Pancreas (tissue), 10 donors: ENCODE measurements around the gene NUDT22. TPM values are rescaled to one million over a fixed set of nuclear protein-coding genes. Genes with fewer than 3 reads are reported as not detected.
A peak's percentile ranks its signal among the peaks of the same experiment; 100 is the strongest.

ENCODE experiments used
- ATAC-seq, 4 donors: fragments of 200-7000 bp; cut with Tn5 transposase; one replicate each; pipeline versions ENCODE4 v1.8.0 to v1.9.1; 2020; ENCODE audit warnings: mild to moderate bottlenecking in 4 of 4, moderate library complexity in 4 of 4
- DNase-seq, 6 donors: peaks; one replicate each; pipeline ENCODE4 v3.0.0-alpha.2; 2020
- FAIRE-seq: peaks from 2 replicates; lab custom pipeline; 2012; peaks lifted over from hg19 to GRCh38; lab: Jason Lieb, UNC
- H3K27ac ChIP-seq, 4 donors: fragments of 200-600 bp; sonication (generic); 1 replicate in 3 of 4; 2 replicates in 1 of 4; pipeline versions ENCODE4 v1.5.0 to v1.8.0; 2020
- H3K27me3 ChIP-seq, 4 donors: fragments of 200-600 bp; one replicate each; pipeline ENCODE4 v1.8.0; 2021
- H3K36me3 ChIP-seq, 3 donors: fragments of 200-600 bp; sonication (generic) in 1 of 3; one replicate each; pipeline versions ENCODE4 v1.5.0 to v1.8.0; 2020 to 2021
- H3K4me1 ChIP-seq, 3 donors: fragments of 200-600 bp; one replicate each; pipeline ENCODE4 v1.8.0; 2021
- H3K4me3 ChIP-seq, 4 donors: fragments of 200-600 bp; sonication (generic) in 2 of 4; one replicate each; pipeline versions ENCODE4 v1.5.0 to v1.8.0; 2020 to 2021
- H3K9me3 ChIP-seq, 4 donors: fragments of 200-600 bp; one replicate each; pipeline ENCODE4 v1.8.0; 2021
- CTCF ChIP-seq, 4 donors: fragments of 200-600 bp; sonication (generic) in 3 of 4; IDR thresholded peaks; one replicate each; pipeline versions ENCODE4 v1.5.0 to v1.8.0; 2021; ENCODE audit warnings: antibody characterized with exemption in 4 of 4
- WGBS, 2 donors: extraction: QIAGEN DNeasy Blood & Tissue Kit; methylation state at CpG; one replicate each; pipeline ENCODE4 v1.1.7; 2013; 5-methylcytosine and 5-hydroxymethylcytosine counted together
- intact Hi-C, 3 donors: fragments of 100-400 bp; cut with DNase I; formaldehyde crosslinking; loops; one replicate each; pipeline versions ENCODE4 v1.11.1 to v1.14.2; 2022
- polyA plus RNA-seq, 2 donors: library from polyadenylated mRNA; stranded (reverse); fragments of 200-250 nt; gene quantifications; one replicate each; pipeline ENCODE4 v1.2.3, GENCODE V29; 2013
- total RNA-seq, 6 donors: library from RNA; stranded (reverse); fragmentation: NEBNext Ultra II Directional in 4 of 6; extraction: Animal tissue kit (Norgen Biotek cat#: 25700) in 4 of 6; gene quantifications; one replicate each; pipeline versions ENCODE4 v1.2.1 to v1.2.4, GENCODE V29; 2021 to 2023
- donor health status: healthy with polysubstance abuse.
- donor health status: DM: no; HTN: no; CAD: no; lungs with moderate emphysema.
- donor health status: DM: no; HTN: no; CAD: no.
- donor health status: control.
- donor health status: control.
- donor health status: Bipolar disorder and iron deficiency.
- donor health status: DM: yes; HTN: yes; CAD: no.
- donor health status: DM: no; HTN: no; CAD: no.
- donor health status: DM: no; HTN: no; CAD: no.
- donor health status: DM: yes; HTN: yes; CAD: no.

The NUDT22 gene
- total and polyA plus RNA-seq, 8 donors, result 32.6 to 115 (median 39.0) TPM

DNA sequence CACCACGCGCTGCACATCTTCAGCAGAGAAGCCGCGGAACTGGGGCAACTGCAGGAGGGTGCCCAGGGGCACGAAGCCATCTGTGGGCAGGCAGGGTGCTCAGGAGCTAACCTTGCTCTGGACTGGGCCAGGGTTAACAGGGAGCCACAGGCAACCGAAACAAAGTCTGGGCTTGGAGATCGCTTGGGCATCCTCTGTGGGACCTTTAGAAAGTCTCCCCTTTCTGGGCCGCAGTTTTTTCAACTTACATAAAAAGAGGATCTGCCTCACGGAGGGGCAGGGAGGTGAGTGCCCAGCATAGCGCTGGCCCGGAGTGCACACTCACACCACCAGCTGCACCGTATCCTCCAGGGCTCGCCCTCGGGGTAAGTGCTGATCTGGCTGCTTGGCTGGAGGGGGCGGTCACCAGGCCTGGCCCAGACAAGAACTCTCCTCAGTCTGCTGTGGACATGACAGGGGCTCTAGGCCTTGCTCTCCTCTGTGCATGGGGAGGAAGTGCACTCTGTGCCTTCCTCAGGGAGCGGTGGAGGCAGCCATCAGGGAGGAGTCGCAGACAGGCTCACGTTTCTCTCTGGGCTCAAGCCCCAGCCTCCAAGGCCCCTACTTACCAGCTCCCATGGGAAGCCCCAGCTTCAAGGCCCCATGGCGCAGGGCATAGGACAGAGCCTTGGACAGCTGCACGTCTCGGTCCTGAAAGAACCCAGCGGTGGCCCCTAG, 1.0 kb upstream of the NUDT22 start:
- peak overlapping the region; percentile 64 to 91 (median 88) for H3K27ac ChIP-seq
- H3K9me3 ChIP-seq, result no peaks in the 10 kb centered on the region
- no peak for ATAC-seq
- peak overlapping the region; percentile 49 to 90 (median 69) for H3K4me3 ChIP-seq
- no peak for TF ChIP-seq CTCF (IDR thresholded peaks at IDR 0.05)
- DNase-seq, result peak in 3 of 6 donors; percentile 32 to 71 (median 47)
- WGBS, 2 donors, result 55 to 59% methylated on average over 22 of the region's 22 CpGs
- no peaks in the 10 kb centered on the region for H3K27me3 ChIP-seq
- H3K36me3 ChIP-seq, result no peaks in the 10 kb centered on the region
- H3K4me1 ChIP-seq, result peaks cover 8 to 31% (median 17%) of the 10 kb centered on the region in 3 donors
- FAIRE-seq, result no peak
- intact Hi-C loops, result no loop called here

DNA sequence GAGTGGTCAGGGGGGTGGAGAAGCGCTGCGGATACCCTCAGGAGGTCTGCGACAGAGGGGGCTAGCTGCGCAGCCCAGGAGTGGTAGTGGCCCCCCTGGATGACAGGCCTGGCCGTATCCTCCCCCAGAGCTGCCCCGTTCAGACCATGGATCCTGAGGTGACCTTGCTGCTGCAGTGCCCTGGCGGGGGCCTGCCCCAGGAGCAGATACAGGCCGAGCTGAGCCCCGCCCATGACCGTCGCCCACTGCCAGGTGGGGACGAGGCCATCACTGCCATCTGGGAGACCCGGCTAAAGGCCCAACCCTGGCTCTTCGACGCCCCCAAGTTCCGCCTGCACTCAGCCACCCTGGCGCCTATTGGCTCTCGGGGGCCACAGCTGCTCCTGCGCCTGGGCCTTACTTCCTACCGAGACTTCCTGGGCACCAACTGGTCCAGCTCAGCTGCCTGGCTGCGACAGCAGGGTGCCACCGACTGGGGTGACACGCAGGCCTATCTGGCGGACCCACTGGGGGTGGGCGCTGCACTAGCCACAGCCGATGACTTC, 505 bp downstream of the NUDT22 start:
- FAIRE-seq (no peak), DNase-seq (peak; percentile 73 to 88 (median 74)), ATAC-seq (peak; percentile 38 to 61 (median 56))
- H3K27ac ChIP-seq, result peak overlapping the region; percentile 64 to 91 (median 88)
- intact Hi-C loops, result no loop called here
- H3K4me3 ChIP-seq, result peak overlapping the region; percentile 49 to 90 (median 69)
- no peaks in the 10 kb centered on the region for H3K27me3 ChIP-seq
- WGBS, 2 donors, result 3% methylated on average over 26 of the region's 26 CpGs
- no peaks in the 10 kb centered on the region for H3K36me3 ChIP-seq
- H3K9me3 ChIP-seq, result no peaks in the 10 kb centered on the region
- TF ChIP-seq CTCF (IDR thresholded peaks at IDR 0.05), result no peak
- H3K4me1 ChIP-seq, result peaks cover 8 to 38% (median 20%) of the 10 kb centered on the region in 3 donors

DNA sequence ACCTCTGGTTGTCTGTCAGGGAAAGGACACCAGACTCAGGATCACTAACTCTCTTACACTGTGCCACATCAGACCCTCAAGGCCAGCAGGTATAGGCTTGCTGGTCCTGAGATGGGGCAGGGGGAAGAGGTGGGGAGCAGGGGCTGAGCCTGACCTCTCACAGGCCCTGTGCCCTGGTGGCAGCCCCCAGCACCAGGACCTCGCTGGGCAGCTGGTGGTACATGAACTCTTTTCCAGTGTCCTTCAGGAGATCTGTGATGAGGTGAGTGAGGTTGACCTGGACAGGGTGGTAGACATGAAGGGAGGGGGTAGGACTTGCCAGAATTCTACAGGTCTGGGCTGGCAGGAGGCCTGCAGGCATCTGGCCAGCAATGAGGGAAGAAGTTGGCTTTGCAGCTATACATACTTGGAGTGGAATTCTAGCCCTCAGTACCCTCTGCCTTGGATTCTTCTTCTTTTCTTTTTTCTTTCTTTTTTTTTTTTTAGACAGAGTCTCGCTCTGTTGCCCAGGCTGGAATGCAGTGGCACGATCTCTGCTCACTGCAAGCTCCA, 1.4 kb downstream of the NUDT22 start:
- Histone ChIP-seq H3K4me1 (peaks cover 8 to 39% (median 21%) of the 10 kb centered on the region in 3 donors), H3K4me3 (peak overlapping the region in 3 of 4 donors; percentile 49 to 90 (median 74)), H3K9me3 (no peaks in the 10 kb centered on the region), H3K27me3 (no peaks in the 10 kb centered on the region), H3K36me3 (no peaks in the 10 kb centered on the region), H3K27ac (peak overlapping the region; percentile 64 to 91 (median 88))
- intact Hi-C loops, result no loop called here
- WGBS, 2 donors, result 29 to 49% methylated on average over 3 of the region's 3 CpGs
- DNase-seq (peak in 3 of 6 donors; percentile 61 to 75 (median 70)), FAIRE-seq (no peak), ATAC-seq (no peak)
- no peak for TF ChIP-seq CTCF (IDR thresholded peaks at IDR 0.05)

- H3K4me3 ChIP-seq, result peak overlapping the region in 1 of 4 donors; percentile 69
- H3K27ac ChIP-seq, result peak overlapping the region; percentile 86 to 95 (median 90)
- 70 to 76% methylated on average over 12 of the region's 12 CpGs for WGBS, 2 donors
- ATAC-seq (no peak), FAIRE-seq (no peak), DNase-seq (peak in 3 of 6 donors; percentile 39 to 46 (median 41))
- no peaks in the 10 kb centered on the region for H3K27me3 ChIP-seq
- peaks cover 8 to 44% (median 21%) of the 10 kb centered on the region in 3 donors for H3K4me1 ChIP-seq
- H3K9me3 ChIP-seq, result no peaks in the 10 kb centered on the region
- intact Hi-C loops, result no loop called here
- no peak for TF ChIP-seq CTCF (IDR thresholded peaks at IDR 0.05)
- no peaks in the 10 kb centered on the region for H3K36me3 ChIP-seq
Observed at GRCh38 chr11:64229090-64229743, 3.1 kb downstream of the NUDT22 start.
